Subcutaneous abdominal adipose tissue (tissue), 5 donors: ENCODE results near the gene PEX13.
A peak's percentile ranks its signal among the peaks of the same experiment; 100 is the strongest.
"Not testable (repeated sequence)": the region's sequence is repeated elsewhere in the genome, so short reads cannot be mapped to it uniquely, and the experiment has no call there.

Source experiments
- H3K27ac ChIP-seq: one replicate; pipeline ENCODE4 v1.7.0; 2013; ENCODE audit warnings: low read depth, mild to moderate bottlenecking, inconsistent platforms, low read length, moderate library complexity
- H3K27me3 ChIP-seq, 5 donors: one replicate each; pipeline ENCODE4 v1.7.0; 2013; ENCODE audit warnings: low read length in 5 of 5, inconsistent platforms in 1 of 5; ENCODE audit not compliant: control insufficient read depth in 5 of 5, insufficient read depth in 4 of 5
- H3K36me3 ChIP-seq, 5 donors: one replicate each; pipeline ENCODE4 v1.7.0; 2013; ENCODE audit warnings: low read length in 5 of 5; ENCODE audit not compliant: control insufficient read depth in 5 of 5, insufficient read depth in 5 of 5
- H3K4me1 ChIP-seq, 5 donors: one replicate each; pipeline ENCODE4 v1.7.0; 2013; ENCODE audit warnings: low read length in 5 of 5, mild to moderate bottlenecking in 3 of 5, moderate library complexity in 1 of 5; ENCODE audit not compliant: control insufficient read depth in 5 of 5, insufficient read depth in 5 of 5
- H3K4me3 ChIP-seq, 5 donors: one replicate each; pipeline ENCODE4 v1.7.0; 2013; ENCODE audit warnings: low read length in 5 of 5, low read depth in 1 of 5
- H3K9ac ChIP-seq, 5 donors: one replicate each; pipeline ENCODE4 v1.7.0; 2013; ENCODE audit warnings: low read length in 5 of 5, mild to moderate bottlenecking in 4 of 5, moderate library complexity in 3 of 5
- H3K9me3 ChIP-seq, 5 donors: one replicate each; pipeline ENCODE4 v1.7.0; 2013; ENCODE audit warnings: low read length in 5 of 5; ENCODE audit not compliant: control insufficient read depth in 5 of 5
- donor health status: healthy.
- donor health status: healthy.
- donor health status: healthy.
- donor health status: healthy.
- donor health status: healthy.

Gene PEX13

DNA sequence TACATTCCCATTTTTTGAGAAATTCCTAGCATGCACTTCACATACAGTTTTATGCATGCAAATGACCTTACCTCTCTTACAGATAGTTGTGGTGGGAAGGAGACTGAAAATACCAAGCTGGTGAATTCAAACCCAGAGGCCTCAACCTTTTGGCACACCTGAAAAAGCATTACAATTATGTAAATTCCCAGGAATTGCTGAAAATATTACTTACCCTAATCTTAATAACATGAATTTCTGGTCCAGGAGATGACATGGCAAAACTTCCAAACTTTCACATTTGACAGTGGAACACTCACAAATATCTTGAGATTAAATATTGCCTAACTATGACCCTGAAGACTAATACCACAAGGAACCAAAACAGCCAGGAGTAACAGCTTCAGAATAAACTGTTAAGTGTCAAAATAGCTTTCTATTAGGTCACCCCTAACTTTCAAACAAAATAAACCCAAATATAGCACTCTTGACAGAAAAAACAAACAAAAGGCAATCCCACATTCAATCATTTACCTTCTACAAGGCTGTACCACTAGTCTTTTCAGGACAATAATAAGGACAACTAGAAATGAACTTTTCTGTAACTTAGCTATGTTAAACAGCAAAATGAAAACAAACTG, 10.9 kb upstream of the PEX13 start:
- Histone ChIP-seq H3K4me1 (peaks cover 0 to 8% (median 1%) of the 10 kb centered on the region in 5 donors), H3K9ac (no peak overlapping the region), H3K36me3 (no peaks in the 10 kb centered on the region), H3K4me3 (no peak overlapping the region), H3K9me3 (no peaks in the 10 kb centered on the region), H3K27me3 (no peaks in the 10 kb centered on the region), H3K27ac (peak overlapping the region; percentile 39)

DNA sequence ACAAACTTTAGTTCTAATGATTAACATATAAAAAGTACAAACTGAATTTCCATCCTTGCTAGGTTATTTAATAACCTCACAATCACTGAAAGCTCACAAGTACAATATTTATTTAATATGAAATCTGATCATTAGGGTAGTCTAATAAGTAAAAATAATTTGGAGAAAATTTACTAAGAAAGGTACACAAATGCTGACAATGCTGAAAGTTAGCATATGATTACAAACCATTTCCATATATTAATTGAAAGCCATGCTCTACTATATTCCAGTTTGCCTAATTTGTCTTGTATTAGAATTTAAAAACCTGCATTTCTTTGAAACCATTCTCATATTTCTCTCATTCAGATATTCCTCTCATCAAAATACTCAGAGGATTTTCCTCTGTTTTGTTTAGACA, 8.2 kb upstream of the PEX13 start:
- no peak overlapping the region for H3K9ac ChIP-seq
- no peaks in the 10 kb centered on the region for H3K27me3 ChIP-seq
- no peak overlapping the region for H3K4me3 ChIP-seq
- H3K27ac ChIP-seq = no peak overlapping the region
- no peaks in the 10 kb centered on the region for H3K9me3 ChIP-seq
- H3K4me1 ChIP-seq = peaks cover 0 to 12% (median 7%) of the 10 kb centered on the region in 5 donors
- no peaks in the 10 kb centered on the region for H3K36me3 ChIP-seq

DNA sequence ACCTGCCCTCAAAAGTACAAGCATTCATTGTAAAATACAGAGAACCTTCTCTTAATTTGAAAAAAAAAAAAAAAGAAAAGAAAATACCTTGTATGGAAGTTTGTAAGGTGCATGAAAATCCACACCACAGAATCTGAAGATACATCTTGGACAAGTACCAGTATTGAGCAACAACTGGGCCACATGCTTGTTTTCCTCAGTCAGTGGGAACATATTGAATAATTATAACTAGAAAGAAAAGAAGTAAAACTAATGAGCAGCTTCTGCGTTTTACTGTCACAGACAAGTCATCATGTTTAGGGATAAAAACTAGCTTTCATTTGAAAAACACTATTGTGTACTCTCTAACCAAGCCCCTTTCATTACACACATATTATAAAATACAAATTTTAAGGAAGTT, 5.8 kb upstream of the PEX13 start:
- H3K4me1 ChIP-seq = peaks cover 0 to 30% (median 20%) of the 10 kb centered on the region in 5 donors
- H3K27me3 ChIP-seq = no peaks in the 10 kb centered on the region
- no peak overlapping the region for H3K4me3 ChIP-seq
- peak overlapping the region; percentile 62 for H3K27ac ChIP-seq
- peak overlapping the region in 2 of 5 donors; percentile 47 to 51 for H3K9ac ChIP-seq
- no peaks in the 10 kb centered on the region for H3K36me3 ChIP-seq
- no peaks in the 10 kb centered on the region for H3K9me3 ChIP-seq

DNA sequence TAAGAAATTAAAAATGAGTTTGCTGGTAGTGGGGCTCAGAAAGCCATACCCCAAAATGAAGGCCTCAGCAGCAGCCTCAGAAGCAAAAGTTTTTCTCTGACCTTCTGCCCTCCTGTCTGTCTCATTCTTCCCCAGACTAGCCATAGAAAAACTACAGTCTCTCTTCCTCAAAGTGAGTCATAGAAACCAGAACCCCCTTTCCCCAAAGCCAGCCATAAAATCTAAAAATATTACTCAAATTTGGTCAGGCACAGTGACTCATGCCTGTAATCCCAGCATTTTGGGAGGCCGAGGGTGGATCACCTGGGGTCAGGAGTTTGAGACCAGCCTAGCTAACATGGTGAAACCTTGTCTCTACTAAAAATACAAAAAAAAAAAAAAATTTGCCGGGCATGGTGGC, 5.2 kb upstream of the PEX13 start:
- H3K4me3 ChIP-seq, H3K36me3 ChIP-seq, H3K9me3 ChIP-seq, H3K27me3 ChIP-seq: not testable (repeated sequence)
- H3K4me1 ChIP-seq = peaks cover 0 to 30% (median 23%) of the 10 kb centered on the region in 5 donors
- H3K27ac ChIP-seq = peak overlapping the region; percentile 62
- H3K9ac ChIP-seq = peak overlapping the region in 2 of 5 donors; percentile 47 to 51

DNA sequence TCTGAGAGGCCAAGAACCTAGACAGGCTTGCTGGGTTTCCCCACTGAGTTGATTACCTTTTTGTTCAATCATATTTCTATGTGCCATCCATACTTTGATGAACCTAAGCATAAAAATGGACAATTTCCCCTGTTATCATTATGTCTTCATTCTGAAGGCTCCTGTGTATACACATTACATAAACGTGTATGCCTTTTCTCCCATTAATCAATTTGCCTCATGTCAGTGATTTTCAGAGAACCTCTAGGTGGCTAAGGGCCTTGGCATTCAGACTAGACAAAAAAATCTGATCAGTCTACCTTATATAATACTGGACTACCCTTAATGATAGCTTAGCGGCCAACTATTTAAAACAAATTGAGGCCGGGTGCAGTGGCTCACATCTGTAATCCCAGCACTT, 4.1 kb upstream of the PEX13 start:
- peak overlapping the region; percentile 88 for H3K27ac ChIP-seq
- no peak overlapping the region for H3K9ac ChIP-seq
- no peaks in the 10 kb centered on the region for H3K36me3 ChIP-seq
- no peaks in the 10 kb centered on the region for H3K9me3 ChIP-seq
- H3K4me1 ChIP-seq = peaks cover 0 to 33% (median 23%) of the 10 kb centered on the region in 5 donors
- no peaks in the 10 kb centered on the region for H3K27me3 ChIP-seq
- no peak overlapping the region for H3K4me3 ChIP-seq

DNA sequence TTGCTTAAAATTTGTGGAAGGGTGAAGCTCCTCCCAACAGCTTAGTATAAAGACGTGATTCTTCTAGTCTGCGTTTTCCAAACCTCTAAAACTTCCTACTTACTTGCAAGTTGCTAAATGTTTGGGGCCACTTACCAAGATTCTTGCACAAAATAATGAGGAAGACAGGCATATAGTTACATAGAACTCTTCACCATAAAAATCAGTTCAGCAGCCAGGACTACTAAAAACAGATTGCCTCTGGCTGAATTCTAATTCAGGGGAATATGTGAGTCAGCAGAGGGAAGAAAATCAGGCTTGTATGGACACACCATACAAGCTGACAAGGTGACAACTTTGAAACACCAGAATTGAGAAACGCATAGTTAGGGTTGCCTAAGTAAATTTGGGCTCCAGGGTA, 2.8 kb upstream of the PEX13 start:
- Histone ChIP-seq H3K9ac (peak overlapping the region in 1 of 5 donors; percentile 28), H3K27ac (peak overlapping the region; percentile 88), H3K36me3 (no peaks in the 10 kb centered on the region), H3K27me3 (no peaks in the 10 kb centered on the region), H3K4me3 (no peak overlapping the region), H3K9me3 (no peaks in the 10 kb centered on the region), H3K4me1 (peaks cover 0 to 44% (median 35%) of the 10 kb centered on the region in 5 donors)

DNA sequence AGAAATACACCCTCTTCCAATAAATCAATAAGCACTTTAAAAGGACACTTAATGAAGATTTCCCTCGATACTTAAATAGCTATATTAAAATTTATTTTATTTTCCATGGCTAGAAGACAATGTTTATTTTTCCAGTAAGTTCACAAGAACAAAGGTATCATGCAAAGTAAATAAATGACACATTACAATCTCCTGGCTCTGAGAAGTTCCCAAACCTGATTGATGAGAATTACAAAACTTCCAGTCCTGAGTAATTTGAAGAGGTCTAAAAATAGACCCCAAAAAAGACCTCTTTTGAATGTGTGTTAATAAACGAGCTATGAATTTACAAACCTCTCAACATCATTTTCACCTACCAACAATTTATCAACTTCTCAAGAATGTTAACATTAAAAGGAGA, 1.5 kb upstream of the PEX13 start:
- Histone ChIP-seq H3K9ac (peak overlapping the region; percentile 95 to 99 (median 97)), H3K4me3 (peak overlapping the region in 3 of 5 donors; percentile 98 to 100 (median 100)), H3K4me1 (peaks cover 0 to 44% (median 37%) of the 10 kb centered on the region in 5 donors), H3K36me3 (peaks cover 0 to under 1% (median 0%) of the 10 kb centered on the region in 5 donors), H3K9me3 (no peaks in the 10 kb centered on the region), H3K27ac (peak overlapping the region; percentile 88), H3K27me3 (no peaks in the 10 kb centered on the region)

DNA sequence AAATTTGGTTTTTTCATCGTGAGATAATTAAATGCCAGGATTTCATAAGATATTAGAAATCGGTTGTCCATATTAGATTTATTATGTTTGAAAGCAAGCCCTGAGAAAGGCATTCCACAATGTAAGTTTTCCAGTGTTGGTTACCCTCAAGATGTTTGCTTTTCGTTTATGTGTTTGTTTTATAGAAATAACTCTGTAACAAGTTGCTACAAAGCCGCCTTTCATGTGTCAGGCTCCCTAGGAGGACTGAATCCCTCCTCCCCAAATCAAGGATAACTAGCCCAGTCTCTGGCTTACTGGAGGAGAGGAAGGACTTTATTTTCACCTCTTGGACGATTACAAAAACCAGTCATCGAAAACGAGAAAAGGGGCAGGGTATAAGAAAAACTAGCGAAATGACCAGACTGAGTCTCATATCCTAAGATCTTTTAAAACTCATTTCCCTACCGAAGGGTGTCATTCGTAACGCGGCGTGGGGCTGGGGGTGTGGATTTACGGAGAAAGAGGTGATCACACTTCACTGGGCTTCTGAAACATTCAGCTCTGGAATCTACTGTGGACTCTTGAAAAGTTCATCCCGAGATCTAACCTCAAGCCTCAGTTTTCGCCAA, 1.0 kb upstream of the PEX13 start:
- Histone ChIP-seq H3K4me3 (peak overlapping the region; percentile 94 to 100 (median 100)), H3K27ac (peak overlapping the region; percentile 88), H3K9ac (peak overlapping the region; percentile 95 to 99 (median 97)), H3K4me1 (peaks cover 0 to 43% (median 37%) of the 10 kb centered on the region in 5 donors), H3K27me3 (no peaks in the 10 kb centered on the region), H3K36me3 (peaks cover 0 to 4% (median 0%) of the 10 kb centered on the region in 5 donors), H3K9me3 (no peaks in the 10 kb centered on the region)

DNA sequence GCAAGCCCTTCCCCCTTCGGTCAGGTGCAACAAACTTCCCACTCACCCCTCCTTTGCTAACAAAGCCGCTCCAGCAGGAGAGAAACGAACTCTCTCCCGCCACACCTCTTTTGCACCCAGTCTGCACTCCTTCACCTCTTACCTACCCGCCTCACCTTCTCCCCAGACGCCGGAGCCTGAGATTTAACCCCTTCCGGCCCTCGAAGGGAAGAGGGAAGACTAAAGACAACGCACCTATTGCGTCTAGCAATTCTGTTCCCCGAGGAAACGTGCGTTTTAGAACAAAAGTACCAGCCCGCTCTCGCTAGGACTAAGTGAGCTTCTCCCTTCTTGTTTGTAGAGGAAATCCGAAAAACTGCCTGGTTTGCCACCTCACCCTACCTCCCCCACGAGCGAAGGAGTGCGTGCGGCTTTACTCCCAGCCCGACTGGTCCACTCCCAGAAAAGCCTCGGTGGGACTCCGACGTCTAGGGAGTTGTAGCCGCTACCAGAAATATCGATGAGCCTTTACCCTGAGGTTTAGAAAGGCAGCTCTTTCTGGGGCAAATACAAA, 441 bp upstream of the PEX13 start:
- H3K9ac ChIP-seq = peak overlapping the region; percentile 95 to 99 (median 97)
- peak overlapping the region; percentile 88 for H3K27ac ChIP-seq
- peaks cover 0 to 38% (median 31%) of the 10 kb centered on the region in 5 donors for H3K4me1 ChIP-seq
- no peaks in the 10 kb centered on the region for H3K27me3 ChIP-seq
- peaks cover 0 to 4% (median 0%) of the 10 kb centered on the region in 5 donors for H3K36me3 ChIP-seq
- H3K9me3 ChIP-seq = no peaks in the 10 kb centered on the region
- H3K4me3 ChIP-seq = peak overlapping the region; percentile 94 to 100 (median 100)

DNA sequence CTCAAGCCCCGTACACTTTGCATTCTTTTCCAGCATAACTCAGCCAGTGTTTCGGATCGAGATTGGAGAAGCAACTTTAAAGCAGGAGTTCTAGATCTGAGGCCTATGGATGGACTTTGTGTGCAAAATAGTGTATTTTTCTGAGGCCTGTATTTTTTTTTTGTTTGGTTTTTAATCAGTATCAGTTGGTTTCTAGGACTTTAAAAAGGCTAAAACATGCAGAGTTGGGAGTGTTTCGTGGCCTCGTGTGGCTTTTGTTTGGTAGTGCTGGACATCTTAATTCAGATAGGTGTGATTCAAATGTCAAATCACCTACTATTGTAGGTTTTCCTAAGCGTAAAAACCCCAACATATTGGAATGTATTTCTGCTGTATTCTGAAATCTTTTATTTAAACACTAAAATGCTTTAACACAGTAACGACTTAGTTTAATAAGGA, 817 bp downstream of the PEX13 start:
- Histone ChIP-seq H3K27ac (peak overlapping the region; percentile 88), H3K9me3 (no peaks in the 10 kb centered on the region), H3K4me3 (peak overlapping the region; percentile 94 to 100 (median 100)), H3K4me1 (peaks cover 0 to 38% (median 30%) of the 10 kb centered on the region in 5 donors), H3K36me3 (peaks cover 0 to 4% (median 0%) of the 10 kb centered on the region in 5 donors), H3K27me3 (no peaks in the 10 kb centered on the region), H3K9ac (peak overlapping the region; percentile 95 to 99 (median 97))
